B cell (primary cell): ENCODE data around the gene MRPL36. TPM values are rescaled to one million over a fixed set of nuclear protein-coding genes. Genes with fewer than 3 reads are reported as not detected.

Experiments
- ATAC-seq: fragments of 200-7000 bp; cut with Tn5 transposase; one replicate; pipeline ENCODE4 v1.10.0; 2021; ENCODE audit warnings: low read depth, mild to moderate bottlenecking, moderate number of reproducible peaks, moderate library complexity
- CTCF ChIA-PET: fragments of 350-600 bp; sonication (Branson Sonifier 250); formaldehyde crosslinking; loops from one replicate; lab custom pipeline; 2021; ENCODE audit warnings: antibody characterized with exemption, inconsistent platforms; lab: Charles Lee
- POLR2A ChIA-PET: fragments of 350-600 bp; sonication (Branson Sonifier 250); formaldehyde crosslinking; loops from one replicate; lab custom pipeline; 2021; ENCODE audit warnings: antibody characterized with exemption; lab: Charles Lee
- DNase-seq: peaks from one replicate; pipeline ENCODE4 v3.0.0; 2013
- H2AFZ ChIP-seq: 2 replicates; pipeline ENCODE4 v1.6.1; 2012; ENCODE audit warnings: mild to moderate bottlenecking, low read depth, low read length; ENCODE audit not compliant: insufficient read depth, poor library complexity, severe bottlenecking
- H3K27ac ChIP-seq, 2 donors: 1 replicate in 1 of 2; 2 replicates in 1 of 2; pipeline ENCODE4 v1.5.1; 2012 to 2013; ENCODE audit warnings: low read length in 2 of 2, mild to moderate bottlenecking in 2 of 2, moderate library complexity in 1 of 2
- H3K27me3 ChIP-seq, 4 experiments: fragments of 200-600 bp in 1 of 4; sonication (generic) in 1 of 4; replicated peaks in 1 of 4; 1 replicate in 2 of 4; 2 replicates in 2 of 4; pipeline versions ENCODE4 v1.6.1 to v1.7.0; 2013 to 2016; ENCODE audit warnings: low read length in 3 of 4, mild to moderate bottlenecking in 2 of 4, mixed read lengths in 1 of 4, moderate library complexity in 1 of 4; ENCODE audit not compliant: insufficient read depth in 4 of 4, control insufficient read depth in 3 of 4; ENCODE audit errors: control extremely low read depth in 1 of 4
- H3K36me3 ChIP-seq, 2 experiments: replicated peaks in 1 of 2; 1 replicate in 1 of 2; 2 replicates in 1 of 2; pipeline versions ENCODE4 v1.6.1 to v1.7.1; 2013; ENCODE audit warnings: low read length in 1 of 2; ENCODE audit not compliant: insufficient read depth in 2 of 2, control insufficient read depth in 1 of 2; ENCODE audit errors: control extremely low read depth in 1 of 2, extremely low read depth in 1 of 2
- H3K4me1 ChIP-seq, 2 donors: fragments of 200-600 bp in 1 of 2; sonication (generic) in 1 of 2; 1 replicate in 1 of 2; 2 replicates in 1 of 2; pipeline versions ENCODE4 v1.5.1 to v1.6.1; 2013 to 2017; ENCODE audit warnings: low read length in 2 of 2; ENCODE audit not compliant: control insufficient read depth in 2 of 2, insufficient read depth in 2 of 2
- H3K4me2 ChIP-seq: replicated peaks from 2 replicates; pipeline ENCODE3; 2012; ENCODE audit warnings: mild to moderate bottlenecking, low read depth, low read length; ENCODE audit not compliant: poor library complexity, severe bottlenecking
- H3K4me3 ChIP-seq, 5 experiments: fragments of 200-600 bp in 1 of 5; sonication (generic) in 1 of 5; 1 replicate in 3 of 5; 2 replicates in 2 of 5; pipeline versions ENCODE4 v1.5.1 to v1.7.0; 2011 to 2016; ENCODE audit warnings: low read length in 4 of 5, mild to moderate bottlenecking in 4 of 5, low read depth in 2 of 5, control low read depth in 1 of 5, moderate library complexity in 1 of 5; ENCODE audit not compliant: insufficient read depth in 1 of 5; ENCODE audit errors: control extremely low read depth in 1 of 5, extremely low read depth in 1 of 5
- H3K79me2 ChIP-seq: fragments of 200-600 bp; sonication (generic); one replicate; pipeline ENCODE4 v1.6.0; 2016; ENCODE audit warnings: low read length; ENCODE audit not compliant: control insufficient read depth, insufficient read depth
- H3K9ac ChIP-seq: fragments of 200-600 bp; sonication (generic); 2 replicates; pipeline ENCODE4 v1.6.1; 2017; ENCODE audit warnings: mild to moderate bottlenecking, low read length, moderate library complexity
- H3K9me3 ChIP-seq, 3 donors: one replicate each; pipeline versions ENCODE4 v1.6.1 to v1.7.1; 2013; ENCODE audit warnings: low read length in 2 of 3; ENCODE audit not compliant: control insufficient read depth in 2 of 3, insufficient read depth in 1 of 3; ENCODE audit errors: control extremely low read depth in 1 of 3
- H4K20me1 ChIP-seq: 2 replicates; pipeline ENCODE4 v1.6.0; 2012; ENCODE audit warnings: mild to moderate bottlenecking, low read length; ENCODE audit not compliant: insufficient read depth, control insufficient read depth, poor library complexity, severe bottlenecking
- H3K27ac Mint-ChIP-seq: one replicate; pipeline ENCODE4 v1.8.0; 2021; ENCODE audit warnings: mixed read lengths
- H3K27me3 Mint-ChIP-seq: one replicate; pipeline ENCODE4 v1.8.0; 2021; ENCODE audit warnings: mixed read lengths
- H3K4me1 Mint-ChIP-seq: one replicate; pipeline ENCODE4 v1.8.0; 2021; ENCODE audit warnings: mixed read lengths
- H3K4me3 Mint-ChIP-seq: one replicate; pipeline ENCODE4 v1.8.0; 2021; ENCODE audit warnings: mixed read lengths
- H3K9me3 Mint-ChIP-seq: one replicate; pipeline ENCODE4 v1.8.0; 2022; ENCODE audit warnings: mixed read lengths; ENCODE audit not compliant: insufficient read depth
- EZH2 ChIP-seq: IDR thresholded peaks from 2 replicates; pipeline ENCODE4 v1.6.1; 2012; ENCODE audit warnings: borderline replicate concordance, low read depth, mild to moderate bottlenecking, moderate library complexity, low read length; ENCODE audit not compliant: insufficient read depth, poor library complexity, severe bottlenecking
- WGBS: methylation state at CpG from one replicate; pipeline ENCODE4 v1.1.5; 2013; ENCODE audit warnings: missing lambda C conversion rate; ENCODE audit not compliant: insufficient coverage; 5-methylcytosine and 5-hydroxymethylcytosine counted together
- intact Hi-C: fragments of 100-400 bp; cut with micrococcal nuclease; formaldehyde crosslinking; loops from one replicate; pipeline ENCODE4 v1.10.0; 2022
- polyA minus RNA-seq: library from RNA; depleted of rRNA, polyadenylated mRNA; stranded (reverse); fragments of >200 nt; gene quantifications from 2 replicates; pipeline ENCODE4 v1.2.3, GENCODE V29; 2012
- polyA plus RNA-seq: library from polyadenylated mRNA; depleted of rRNA; stranded (reverse); fragments of >200 nt; gene quantifications from 2 replicates; pipeline ENCODE4 v1.2.3, GENCODE V29; 2012
- total RNA-seq, 2 donors: library from RNA; stranded (reverse); fragments of 120-200 nt in 1 of 2; gene quantifications; 1 replicate in 1 of 2; 2 replicates in 1 of 2; pipeline versions ENCODE4 v1.2.3 to v1.2.4, GENCODE V29; 2013 to 2022
- TF ChIP-seq, protein P1 (sequence below): fragments of 200-600 bp; IDR thresholded peaks from one replicate; pipeline ENCODE4 v1.8.0; 2022; ENCODE audit warnings: antibody characterized with exemption, mild to moderate bottlenecking

The MRPL36 gene
- 22.4 and 25.0 TPM in 2 replicates for total RNA-seq
- total RNA-seq (2013) = 29.0 TPM
- 10.2 and 12.5 TPM in 2 replicates for polyA plus RNA-seq
- polyA minus RNA-seq = 15.1 and 16.3 TPM in 2 replicates

GRCh38 chr5:1799602-1800471 lies at the start of gene MRPL36:
Gene MRPL36, minus strand, starts transcription at chr5:1799837. Its CDS starts 902 bp downstream, at chr5:1798935.
- H3K4me2 ChIP-seq = peak within 1 kb of the TSS; percentile 90
- peak within 1 kb of the TSS; percentile 92 for H2AFZ ChIP-seq
- peaks cover 1 to 42% of the 10 kb centered on the region in 2 experiments for H3K36me3 ChIP-seq
- peak within 1 kb of the TSS; percentile 87 for H3K9ac ChIP-seq
- peaks cover 71% of the 10 kb centered on the region for H3K79me2 ChIP-seq
- peaks cover 8% of the 10 kb centered on the region for H4K20me1 ChIP-seq
- H3K4me1 Mint-ChIP-seq = peaks cover 59% of the 10 kb centered on the region
- intact Hi-C loops = loop anchor here (2.0 to 5.0 kb wide), 3 partner anchors 147 to 908 kb away; partner anchors contain the start of genes BRD9 and TRIP13
- no peaks in the 10 kb centered on the region for H3K27me3 Mint-ChIP-seq
- peak within 1 kb of the TSS; percentile 98 for H3K4me3 Mint-ChIP-seq
- no peaks in the 10 kb centered on the region for H3K9me3 ChIP-seq
- ATAC-seq = peak; percentile 69
- peak; percentile 95 for DNase-seq
- H3K4me1 ChIP-seq = peaks cover 17 to 24% of the 10 kb centered on the region in 2 donors
- no peaks in the 10 kb centered on the region for H3K9me3 Mint-ChIP-seq
- CTCF ChIA-PET = no interaction called here
- peak within 1 kb of the TSS; percentile 52 to 90 for H3K27ac ChIP-seq
- TF ChIP-seq, protein P1, sequence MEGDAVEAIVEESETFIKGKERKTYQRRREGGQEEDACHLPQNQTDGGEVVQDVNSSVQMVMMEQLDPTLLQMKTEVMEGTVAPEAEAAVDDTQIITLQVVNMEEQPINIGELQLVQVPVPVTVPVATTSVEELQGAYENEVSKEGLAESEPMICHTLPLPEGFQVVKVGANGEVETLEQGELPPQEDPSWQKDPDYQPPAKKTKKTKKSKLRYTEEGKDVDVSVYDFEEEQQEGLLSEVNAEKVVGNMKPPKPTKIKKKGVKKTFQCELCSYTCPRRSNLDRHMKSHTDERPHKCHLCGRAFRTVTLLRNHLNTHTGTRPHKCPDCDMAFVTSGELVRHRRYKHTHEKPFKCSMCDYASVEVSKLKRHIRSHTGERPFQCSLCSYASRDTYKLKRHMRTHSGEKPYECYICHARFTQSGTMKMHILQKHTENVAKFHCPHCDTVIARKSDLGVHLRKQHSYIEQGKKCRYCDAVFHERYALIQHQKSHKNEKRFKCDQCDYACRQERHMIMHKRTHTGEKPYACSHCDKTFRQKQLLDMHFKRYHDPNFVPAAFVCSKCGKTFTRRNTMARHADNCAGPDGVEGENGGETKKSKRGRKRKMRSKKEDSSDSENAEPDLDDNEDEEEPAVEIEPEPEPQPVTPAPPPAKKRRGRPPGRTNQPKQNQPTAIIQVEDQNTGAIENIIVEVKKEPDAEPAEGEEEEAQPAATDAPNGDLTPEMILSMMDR = no peak
- TF ChIP-seq EZH2 = no peak
- WGBS = 1% methylated on average over 61 of the region's 68 CpGs
- POLR2A ChIA-PET = no interaction called here
- H3K27me3 ChIP-seq = no peaks in the 10 kb centered on the region
- peak within 1 kb of the TSS; percentile 99 for H3K27ac Mint-ChIP-seq
- H3K4me3 ChIP-seq = peak within 1 kb of the TSS; percentile 75 to 97 (median 92)

- Histone ChIP-seq H3K9ac (no peak overlapping the region), H3K36me3 (no peaks in the 10 kb centered on the region), H3K9me3 (peaks cover 0 to 3% (median 0%) of the 10 kb centered on the region in 3 donors), H3K4me2 (no peak overlapping the region), H3K4me1 (no peaks in the 10 kb centered on the region), H2AFZ (no peak overlapping the region), H3K27ac (no peak overlapping the region), H3K4me3 (no peak overlapping the region), H3K79me2 (no peaks in the 10 kb centered on the region), H4K20me1 (no peaks in the 10 kb centered on the region), H3K27me3 (peaks cover 0 to 13% (median 2%) of the 10 kb centered on the region in 4 experiments)
- ATAC-seq (no peak), DNase-seq (no peak)
- Mint-ChIP-seq H3K4me1 (no peaks in the 10 kb centered on the region), H3K9me3 (no peaks in the 10 kb centered on the region), H3K27ac (no peak overlapping the region), H3K27me3 (peaks cover 19% of the 10 kb centered on the region), H3K4me3 (no peak overlapping the region)
- intact Hi-C loops = no loop called here
- no peak for TF ChIP-seq EZH2
- TF ChIP-seq, protein P1 = no peak
- ChIA-PET POLR2A (no interaction called here), CTCF (no interaction called here)
- 81% methylated on average over 9 of the region's 9 CpGs for WGBS
These were observed 48.0 kb upstream of the MRPL36 start for GRCh38 chr5:1847611-1848010.
